Nephron (organoid): Measurements from ENCODE around the gene COL4A1.

Source experiments
- H3K27ac Mint-ChIP-seq, 3 experiments: 2 replicates each; pipeline ENCODE4 v1.8.0; 2020; ENCODE audit warnings: mixed read lengths in 3 of 3, mild to moderate bottlenecking in 2 of 3, moderate library complexity in 1 of 3
- H3K27me3 Mint-ChIP-seq: 2 replicates; pipeline ENCODE4 v1.8.0; 2021; ENCODE audit warnings: low read depth, mild to moderate bottlenecking, moderate library complexity, mixed read lengths
- H3K36me3 Mint-ChIP-seq: 2 replicates; pipeline ENCODE4 v1.8.0; 2020; ENCODE audit warnings: low read depth, mixed read lengths
- H3K4me1 Mint-ChIP-seq: 2 replicates; pipeline ENCODE4 v1.8.0; 2020; ENCODE audit warnings: mixed read lengths
- H3K4me3 Mint-ChIP-seq, 3 experiments: 2 replicates each; pipeline ENCODE4 v1.8.0; 2020; ENCODE audit warnings: mild to moderate bottlenecking in 3 of 3, mixed read lengths in 3 of 3, moderate library complexity in 2 of 3
- H3K9me3 Mint-ChIP-seq: 2 replicates; pipeline ENCODE4 v1.8.0; 2020; ENCODE audit warnings: mixed read lengths
- CTCF ChIP-seq, 3 experiments: fragments of 200-600 bp; sonication (generic); IDR thresholded peaks; one replicate each; pipeline ENCODE4 v1.5.0; 2021; ENCODE audit warnings: antibody characterized with exemption in 3 of 3; ENCODE audit not compliant: unreplicated experiment in 3 of 3

COL4A1 gene

GRCh38 chr13:110331362-110331761, 24.4 kb upstream of the COL4A1 start:
- Mint-ChIP-seq H3K4me3 (no peak overlapping the region), H3K27me3 (no peaks in the 10 kb centered on the region), H3K9me3 (no peaks in the 10 kb centered on the region), H3K36me3 (peaks cover 66% of the 10 kb centered on the region), H3K4me1 (peaks cover 75% of the 10 kb centered on the region), H3K27ac (peak overlapping the region; percentile 58 to 76 (median 62))
- TF ChIP-seq CTCF (IDR thresholded peaks at IDR 0.05; ENCODE audit: unreplicated experiment in 3 of 3), result no peak

- H3K9me3 Mint-ChIP-seq, result no peaks in the 10 kb centered on the region
- no peaks in the 10 kb centered on the region for H3K27me3 Mint-ChIP-seq
- H3K36me3 Mint-ChIP-seq, result peaks cover 61% of the 10 kb centered on the region
Measured at GRCh38 chr13:110330491-110331011, 23.6 kb upstream of the COL4A1 start.

GRCh38 chr13:110329798-110330461, 23.0 kb upstream of the COL4A1 start:
- H3K36me3 Mint-ChIP-seq, result peaks cover 56% of the 10 kb centered on the region
- no peaks in the 10 kb centered on the region for H3K9me3 Mint-ChIP-seq
- H3K27ac Mint-ChIP-seq, result peak overlapping the region; percentile 62 to 76 (median 63)
- no peaks in the 10 kb centered on the region for H3K27me3 Mint-ChIP-seq
- peaks cover 71% of the 10 kb centered on the region for H3K4me1 Mint-ChIP-seq
- H3K4me3 Mint-ChIP-seq, result peak overlapping the region; percentile 3 to 45 (median 5)
- no peak for TF ChIP-seq CTCF (IDR thresholded peaks at IDR 0.05; ENCODE audit: unreplicated experiment in 3 of 3)

More at GRCh38 chr13:110330491-110331011, 23.6 kb upstream of the COL4A1 start:
- Mint-ChIP-seq H3K27ac (peak overlapping the region; percentile 62 to 76 (median 63)), H3K4me3 (peak overlapping the region; percentile 3 to 45 (median 5)), H3K4me1 (peaks cover 71% of the 10 kb centered on the region)
- no peak for TF ChIP-seq CTCF (IDR thresholded peaks at IDR 0.05; ENCODE audit: unreplicated experiment in 3 of 3)

GRCh38 chr13:110329258-110329657, 22.3 kb upstream of the COL4A1 start:
- H3K4me1 Mint-ChIP-seq, result peaks cover 71% of the 10 kb centered on the region
- peaks cover 52% of the 10 kb centered on the region for H3K36me3 Mint-ChIP-seq
- TF ChIP-seq CTCF (IDR thresholded peaks at IDR 0.05; ENCODE audit: unreplicated experiment in 3 of 3), result no peak
- no peaks in the 10 kb centered on the region for H3K9me3 Mint-ChIP-seq
- H3K27ac Mint-ChIP-seq, result peak overlapping the region; percentile 41 to 76 (median 62)
- H3K27me3 Mint-ChIP-seq, result no peaks in the 10 kb centered on the region
- H3K4me3 Mint-ChIP-seq, result no peak overlapping the region

- Mint-ChIP-seq H3K27me3 (no peaks in the 10 kb centered on the region), H3K4me3 (no peak overlapping the region), H3K4me1 (peaks cover 75% of the 10 kb centered on the region), H3K9me3 (no peaks in the 10 kb centered on the region), H3K27ac (peak overlapping the region in 1 of 3 experiments; percentile 76), H3K36me3 (peaks cover 51% of the 10 kb centered on the region)
- TF ChIP-seq CTCF (IDR thresholded peaks at IDR 0.05; ENCODE audit: unreplicated experiment in 3 of 3), result no peak
Measured at GRCh38 chr13:110328573-110328972, 21.6 kb upstream of the COL4A1 start.
